ENCODE results near the gene GOLM1.

GOLM1 gene

GRCh38 chr9:85981369-85981768 lies 118.0 kb downstream of the GOLM1 start:
- DNase-seq (ENCODE audit: low read depth) = no peak

DNA sequence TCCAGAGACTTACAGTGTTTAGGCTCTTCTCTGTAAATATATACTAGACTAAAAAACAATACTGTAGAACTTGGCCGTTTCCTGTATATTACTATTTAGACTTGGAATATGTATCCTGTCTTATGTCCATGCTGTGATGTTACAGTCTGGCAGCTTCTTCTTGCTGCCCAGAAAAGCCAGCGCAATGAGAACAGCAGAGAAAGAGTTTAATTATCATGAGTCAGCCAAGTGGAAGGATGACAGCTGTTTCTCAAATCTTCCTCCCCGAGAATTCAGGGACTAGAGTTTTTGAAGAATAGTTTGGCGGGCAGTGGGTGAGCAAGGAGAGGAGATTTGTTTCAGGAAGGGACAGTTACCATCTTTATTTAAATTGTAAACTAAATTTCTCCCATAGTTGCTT lies 120.9 kb downstream of the GOLM1 start:
- DNase-seq (ENCODE audit: low read depth) = no peak
